Measurements from ENCODE around the gene MYO15B.

- no peak for TF ChIP-seq POLR2A (IDR thresholded peaks at IDR 0.05)
- TF ChIP-seq CTCF (IDR thresholded peaks at IDR 0.05): no peak
Measured at GRCh38 chr17:75612906-75613626, 25.5 kb downstream of the MYO15B start.

All from adrenal gland (tissue), 5 donors.